Stimulated activated CD4-positive, alpha-beta T cell treated with anti-CD3 and anti-CD28 coated beads, Interleukin-2, amount 100 ng/mL, for 4 hours (primary cell): Measurements from ENCODE around the gene EHMT2.
"Not testable (repeated sequence)": the region's sequence is repeated elsewhere in the genome, so short reads cannot be mapped to it uniquely, and the experiment has no call there.

ENCODE experiments used
- DNase-seq: peaks from one replicate; pipeline ENCODE4 v3.0.0-alpha.2; 2020; ENCODE audit warnings: low read depth

EHMT2 gene

DNA sequence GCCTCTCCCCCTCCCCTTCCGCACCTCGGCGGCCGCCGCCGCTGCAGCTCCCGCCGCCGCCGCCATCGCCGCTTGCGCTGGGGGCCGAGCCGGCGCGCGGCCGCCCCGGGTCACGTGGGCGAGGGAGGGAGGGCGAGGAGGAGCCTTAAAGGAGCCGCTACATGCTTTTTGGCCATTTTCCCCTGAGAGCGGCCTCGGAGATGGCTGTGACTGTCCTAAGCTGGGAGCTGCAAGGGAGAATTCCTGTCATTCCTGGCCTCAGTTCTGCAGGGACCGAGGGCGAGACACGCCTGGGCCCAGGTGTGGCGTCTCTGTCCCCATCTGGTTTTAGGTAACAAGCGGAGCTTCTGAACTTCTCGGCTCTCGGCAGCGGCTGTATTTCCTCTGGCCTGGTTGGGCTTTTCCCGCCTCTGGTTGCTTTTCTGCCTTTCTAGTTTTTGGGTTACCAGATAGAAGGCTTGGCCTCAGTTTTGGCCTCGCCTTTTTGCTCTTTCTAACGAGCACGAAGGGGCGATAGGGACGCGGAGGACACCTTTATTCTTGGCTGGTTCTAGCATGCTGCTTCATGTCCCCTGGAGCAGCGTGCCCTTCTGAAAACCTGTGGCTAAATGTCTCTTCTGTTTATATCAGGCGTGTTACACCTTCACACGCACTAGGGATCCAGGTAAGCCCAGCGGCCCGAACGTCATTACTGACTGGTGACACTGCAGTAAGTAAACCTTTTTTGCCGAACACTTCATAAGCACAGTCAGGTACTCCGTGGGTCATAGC, at the start of gene EHMT2:
EHMT2 (minus strand) TSS at position 87 of the 771 bp plus-strand sequence; CDS start at position 66, 21 bp downstream.
- DNase-seq = peak; percentile 77

DNA sequence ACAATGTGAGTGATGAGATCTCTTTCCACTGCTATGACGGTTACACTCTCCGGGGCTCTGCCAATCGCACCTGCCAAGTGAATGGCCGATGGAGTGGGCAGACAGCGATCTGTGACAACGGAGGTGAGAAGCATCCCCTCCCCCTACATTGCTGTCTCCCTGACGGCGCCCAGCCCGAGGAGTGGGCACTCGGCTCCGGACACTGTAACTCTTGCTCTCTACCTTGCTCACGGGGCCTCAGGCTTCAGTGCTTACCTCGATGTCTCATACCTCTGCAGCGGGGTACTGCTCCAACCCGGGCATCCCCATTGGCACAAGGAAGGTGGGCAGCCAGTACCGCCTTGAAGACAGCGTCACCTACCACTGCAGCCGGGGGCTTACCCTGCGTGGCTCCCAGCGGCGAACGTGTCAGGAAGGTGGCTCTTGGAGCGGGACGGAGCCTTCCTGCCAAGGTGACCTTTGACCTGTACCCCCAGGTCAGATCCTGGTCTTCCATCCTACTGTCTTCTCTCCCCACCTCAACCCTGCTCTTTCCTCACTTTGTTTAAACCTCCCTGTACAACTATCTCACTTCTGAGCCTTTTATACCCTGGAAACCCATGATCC, 49.7 kb upstream of the EHMT2 start:
- no peak for DNase-seq

DNA sequence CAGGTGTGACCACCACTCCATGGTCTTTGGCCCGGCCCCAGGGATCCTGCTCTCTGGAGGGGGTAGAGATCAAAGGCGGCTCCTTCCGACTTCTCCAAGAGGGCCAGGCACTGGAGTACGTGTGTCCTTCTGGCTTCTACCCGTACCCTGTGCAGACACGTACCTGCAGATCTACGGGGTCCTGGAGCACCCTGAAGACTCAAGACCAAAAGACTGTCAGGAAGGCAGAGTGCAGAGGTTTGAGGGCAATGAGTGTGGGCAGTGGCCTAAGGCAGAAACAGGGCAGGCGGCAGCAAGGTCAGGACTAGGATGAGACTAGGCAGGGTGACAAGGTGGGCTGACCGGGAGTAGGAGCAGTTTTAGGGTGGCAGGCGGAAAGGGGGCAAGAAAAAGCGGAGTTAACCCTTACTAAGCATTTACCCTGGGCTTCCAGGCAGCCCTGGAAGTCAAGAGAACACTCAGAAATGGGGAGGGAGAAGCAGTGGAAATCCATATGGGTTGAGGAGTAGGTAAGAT, 48.9 kb upstream of the EHMT2 start:
- DNase-seq = no peak

DNA sequence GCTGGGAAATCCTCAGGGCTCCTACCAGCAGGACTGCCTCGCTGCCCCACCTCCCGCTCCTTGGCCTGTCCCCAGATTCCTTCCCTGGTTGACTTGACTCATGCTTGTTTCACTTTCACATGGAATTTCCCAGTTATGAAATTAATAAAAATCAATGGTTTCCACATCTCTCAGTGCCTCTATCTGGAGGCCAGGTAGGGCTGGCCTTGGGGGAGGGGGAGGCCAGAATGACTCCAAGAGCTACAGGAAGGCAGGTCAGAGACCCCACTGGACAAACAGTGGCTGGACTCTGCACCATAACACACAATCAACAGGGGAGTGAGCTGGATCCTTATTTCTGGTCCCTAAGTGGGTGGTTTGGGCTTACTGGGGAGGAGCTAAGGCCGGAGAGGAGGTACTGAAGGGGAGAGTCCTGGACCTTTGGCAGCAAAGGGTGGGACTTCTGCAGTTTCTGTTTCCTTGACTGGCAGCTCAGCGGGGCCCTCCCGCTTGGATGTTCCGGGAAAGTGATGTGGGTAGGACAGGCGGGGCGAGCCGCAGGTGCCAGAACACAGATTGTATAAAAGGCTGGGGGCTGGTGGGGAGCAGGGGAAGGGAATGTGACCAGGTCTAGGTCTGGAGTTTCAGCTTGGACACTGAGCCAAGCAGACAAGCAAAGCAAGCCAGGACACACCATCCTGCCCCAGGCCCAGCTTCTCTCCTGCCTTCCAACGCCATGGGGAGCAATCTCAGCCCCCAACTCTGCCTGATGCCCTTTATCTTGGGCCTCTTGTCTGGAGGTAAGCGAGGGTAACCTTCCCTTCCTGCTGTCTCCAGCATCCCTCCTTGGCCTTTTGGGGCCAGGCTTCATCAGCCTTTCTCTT, 48.2 kb upstream of the EHMT2 start, which contains the start of gene CFB:
CFB (plus strand) TSS at position 589 of the 863 bp plus-strand sequence; CDS start at position 716, 127 bp downstream.
- DNase-seq = no peak

DNA sequence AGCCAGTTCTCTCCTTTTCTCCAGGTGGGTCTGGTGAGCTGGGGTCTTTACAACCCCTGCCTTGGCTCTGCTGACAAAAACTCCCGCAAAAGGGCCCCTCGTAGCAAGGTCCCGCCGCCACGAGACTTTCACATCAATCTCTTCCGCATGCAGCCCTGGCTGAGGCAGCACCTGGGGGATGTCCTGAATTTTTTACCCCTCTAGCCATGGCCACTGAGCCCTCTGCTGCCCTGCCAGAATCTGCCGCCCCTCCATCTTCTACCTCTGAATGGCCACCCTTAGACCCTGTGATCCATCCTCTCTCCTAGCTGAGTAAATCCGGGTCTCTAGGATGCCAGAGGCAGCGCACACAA, 47.6 kb upstream of the EHMT2 start:
- DNase-seq = no peak

DNA sequence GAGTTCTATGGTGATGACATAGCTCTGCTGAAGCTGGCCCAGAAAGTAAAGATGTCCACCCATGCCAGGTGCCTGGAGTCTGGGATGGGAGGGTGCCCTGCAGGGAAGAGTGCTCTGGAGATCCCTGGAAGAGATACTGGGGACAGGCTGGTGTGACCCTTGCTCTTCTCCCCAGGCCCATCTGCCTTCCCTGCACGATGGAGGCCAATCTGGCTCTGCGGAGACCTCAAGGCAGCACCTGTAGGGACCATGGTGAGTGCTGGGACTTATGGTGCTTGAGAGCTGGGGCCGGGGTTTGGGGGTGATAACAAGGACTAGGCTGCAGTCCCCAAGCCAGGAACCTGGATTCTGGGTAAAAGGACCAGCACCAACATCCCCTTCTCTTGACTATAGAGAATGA, 46.2 kb upstream of the EHMT2 start:
- DNase-seq = no peak

DNA sequence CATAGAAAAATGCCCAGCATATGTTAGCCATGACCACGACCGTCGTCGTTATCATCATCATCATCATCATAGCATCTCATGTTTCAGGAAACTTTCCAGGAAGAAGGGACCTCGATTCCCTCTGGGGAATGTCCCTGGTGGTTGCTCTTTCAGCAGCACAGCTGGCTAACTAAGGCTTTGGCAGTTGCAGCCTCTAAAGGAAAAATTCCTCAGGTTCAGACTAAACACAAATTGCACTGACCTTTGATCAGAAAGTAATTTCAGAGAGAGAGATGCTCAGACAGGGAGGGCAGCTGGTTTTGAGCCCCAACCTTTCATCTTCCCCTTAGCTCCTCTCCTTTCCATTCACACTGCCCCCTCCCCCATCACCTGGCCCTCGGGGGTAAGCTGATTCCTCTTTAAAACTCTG, 42.8 kb upstream of the EHMT2 start:
- DNase-seq = no peak

DNA sequence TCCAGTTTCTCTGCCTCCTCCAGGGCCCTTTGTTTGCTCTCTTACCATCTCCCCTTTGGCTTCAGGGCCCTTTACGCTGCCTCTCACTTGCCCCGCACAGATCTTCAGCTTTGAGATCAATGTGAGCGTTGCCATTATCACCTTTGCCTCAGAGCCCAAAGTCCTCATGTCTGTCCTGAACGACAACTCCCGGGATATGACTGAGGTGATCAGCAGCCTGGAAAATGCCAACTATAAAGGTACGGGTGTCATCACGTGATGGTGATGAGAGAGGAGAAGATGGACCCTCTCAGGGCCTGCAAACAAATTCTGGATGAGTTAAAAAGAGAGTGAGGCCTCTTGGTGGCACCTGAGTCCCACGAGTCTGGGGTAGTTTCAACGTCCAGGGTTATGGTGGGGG, 38.3 kb upstream of the EHMT2 start:
- DNase-seq = no peak

DNA sequence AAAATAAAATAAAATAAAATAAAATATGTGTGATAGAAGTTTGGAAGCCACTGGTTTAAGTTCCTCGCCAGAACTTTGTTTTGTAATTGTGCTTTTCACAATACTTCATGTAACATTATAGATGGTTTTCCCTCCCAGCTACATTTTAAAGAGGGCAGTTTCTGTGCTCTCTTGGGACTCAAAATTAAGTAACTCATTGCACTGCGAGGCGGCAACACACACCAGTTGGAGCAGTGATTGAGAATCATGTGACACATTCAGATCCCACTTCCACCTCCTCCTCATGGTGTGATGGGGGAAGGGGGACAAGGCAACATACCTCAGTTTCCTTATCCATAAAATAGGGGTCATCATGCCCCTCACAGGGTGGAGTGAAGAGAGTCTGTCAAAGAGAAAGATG, 37.5 kb upstream of the EHMT2 start:
- DNase-seq = no peak

DNA sequence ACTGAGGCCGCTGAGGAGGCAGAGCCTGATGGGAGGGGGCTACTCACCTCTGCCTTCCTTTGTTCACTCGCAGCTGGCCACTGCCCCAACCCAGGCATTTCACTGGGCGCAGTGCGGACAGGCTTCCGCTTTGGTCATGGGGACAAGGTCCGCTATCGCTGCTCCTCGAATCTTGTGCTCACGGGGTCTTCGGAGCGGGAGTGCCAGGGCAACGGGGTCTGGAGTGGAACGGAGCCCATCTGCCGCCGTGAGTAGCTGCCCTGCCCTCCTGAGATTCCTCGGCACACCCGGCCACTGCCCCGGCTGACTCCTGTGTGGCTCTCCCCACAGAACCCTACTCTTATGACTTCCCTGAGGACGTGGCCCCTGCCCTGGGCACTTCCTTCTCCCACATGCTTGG, 36.0 kb upstream of the EHMT2 start:
- no peak for DNase-seq

DNA sequence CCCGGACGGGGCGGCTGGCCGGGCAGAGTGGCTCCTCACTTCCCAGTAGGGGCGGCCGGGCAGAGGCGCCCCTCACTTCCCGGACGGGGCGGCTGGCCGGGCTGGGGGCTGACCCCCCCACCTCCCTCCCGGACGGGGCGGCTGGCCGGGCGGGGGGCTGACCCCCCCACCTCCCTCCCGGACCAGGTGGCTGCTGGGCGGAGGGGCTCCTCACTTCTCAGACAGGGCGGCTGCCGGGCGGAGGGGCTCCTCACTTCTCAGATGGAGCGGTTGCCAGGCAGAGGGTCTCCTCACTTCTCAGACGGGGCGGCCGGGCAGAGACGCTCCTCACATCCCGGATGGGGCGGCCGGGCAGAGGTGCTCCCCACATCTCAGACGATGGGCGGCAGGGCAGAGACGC, 34.6 kb upstream of the EHMT2 start:
- not testable (repeated sequence) for DNase-seq

DNA sequence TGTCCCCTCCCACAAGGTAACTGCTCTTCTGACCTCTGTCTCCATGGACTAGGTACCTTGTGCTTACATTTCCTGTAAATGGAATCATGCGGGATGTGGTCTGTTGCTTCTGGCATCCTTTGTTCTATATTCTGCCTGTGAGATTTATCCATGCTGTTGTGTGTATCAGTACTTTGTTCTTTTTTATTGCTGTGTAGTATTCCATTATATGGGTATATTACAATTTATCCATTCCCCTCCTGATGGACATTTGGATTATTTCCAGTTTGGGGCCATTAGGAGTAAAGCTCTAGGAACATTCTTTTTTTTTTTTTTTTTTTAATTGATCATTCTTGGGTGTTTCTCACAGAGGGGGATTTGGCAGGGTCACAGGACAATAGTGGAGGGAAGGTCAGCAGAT, 33.5 kb upstream of the EHMT2 start:
- no peak for DNase-seq

DNA sequence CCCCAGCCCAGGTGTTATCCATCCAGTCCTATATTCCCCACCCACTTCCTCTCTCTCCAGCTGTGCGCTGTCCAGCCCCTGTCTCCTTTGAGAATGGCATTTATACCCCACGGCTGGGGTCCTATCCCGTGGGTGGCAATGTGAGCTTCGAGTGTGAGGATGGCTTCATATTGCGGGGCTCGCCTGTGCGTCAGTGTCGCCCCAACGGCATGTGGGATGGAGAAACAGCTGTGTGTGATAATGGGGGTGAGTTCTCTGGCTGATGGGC, 31.1 kb upstream of the EHMT2 start:
- DNase-seq = no peak

DNA sequence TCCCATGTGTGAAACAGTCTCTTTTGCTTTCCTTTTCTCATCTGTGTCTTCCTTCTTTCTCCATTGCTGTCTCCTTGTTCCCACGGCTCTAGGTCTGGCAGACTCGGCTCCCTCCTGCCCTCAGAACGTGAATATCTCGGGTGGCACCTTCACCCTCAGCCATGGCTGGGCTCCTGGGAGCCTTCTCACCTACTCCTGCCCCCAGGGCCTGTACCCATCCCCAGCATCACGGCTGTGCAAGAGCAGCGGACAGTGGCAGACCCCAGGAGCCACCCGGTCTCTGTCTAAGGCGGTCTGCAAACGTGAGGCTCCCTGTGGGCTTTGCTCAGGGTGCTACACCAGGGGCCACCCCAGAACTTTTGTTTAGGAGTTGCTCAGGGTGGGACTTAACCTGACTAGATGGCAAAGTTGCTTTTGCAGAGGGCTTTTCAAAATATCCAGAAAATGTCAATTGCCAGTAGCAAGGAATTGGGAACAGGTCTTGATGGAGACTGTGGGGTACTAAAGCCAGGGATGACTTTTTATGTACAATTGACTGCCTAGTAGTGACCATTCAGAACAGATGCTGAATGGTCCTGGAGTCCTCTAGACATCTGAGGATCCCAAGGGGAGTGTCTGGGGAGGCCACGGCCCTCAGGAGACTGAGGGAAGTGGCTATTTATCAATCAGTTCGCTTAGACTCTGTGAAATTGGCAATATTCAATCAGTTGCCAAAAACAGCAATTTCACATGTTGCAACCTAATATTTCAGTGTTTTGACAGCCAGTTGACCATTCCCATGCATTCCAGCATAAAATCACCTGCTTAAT, 30.6 kb upstream of the EHMT2 start:
- no peak for DNase-seq

DNA sequence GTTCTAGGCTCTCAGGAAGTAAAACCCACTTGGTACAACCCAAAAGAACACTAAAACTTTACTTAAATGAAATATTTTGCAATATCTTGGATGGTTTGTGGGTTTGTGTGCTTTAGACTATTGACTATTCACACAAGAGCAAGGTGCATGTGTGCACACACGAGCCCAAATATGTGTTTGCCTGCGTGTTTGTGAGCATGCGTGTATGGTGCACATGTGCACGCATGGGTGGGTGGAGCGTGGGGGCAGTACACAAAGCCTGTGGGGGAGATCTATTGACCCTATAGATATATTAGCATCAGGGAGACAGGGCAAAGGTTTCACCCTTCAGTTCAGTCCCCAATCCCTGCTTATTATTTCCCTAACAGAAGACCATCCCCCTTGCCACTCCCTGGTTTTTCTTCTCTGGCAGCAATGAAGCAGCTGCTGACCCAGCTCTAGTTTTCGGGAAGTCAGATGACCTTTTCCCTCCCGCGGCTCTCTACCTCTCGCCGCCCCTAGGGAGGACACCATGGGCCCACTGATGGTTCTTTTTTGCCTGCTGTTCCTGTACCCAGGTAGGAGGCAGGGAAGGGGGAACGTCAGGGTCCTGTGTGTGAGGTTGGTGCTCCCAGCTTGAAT, 29.9 kb upstream of the EHMT2 start, which contains the start of gene C2:
C2 (plus strand) TSS at position 476 of the 621 bp plus-strand sequence; CDS start at position 512, 36 bp downstream.
- DNase-seq = no peak

DNA sequence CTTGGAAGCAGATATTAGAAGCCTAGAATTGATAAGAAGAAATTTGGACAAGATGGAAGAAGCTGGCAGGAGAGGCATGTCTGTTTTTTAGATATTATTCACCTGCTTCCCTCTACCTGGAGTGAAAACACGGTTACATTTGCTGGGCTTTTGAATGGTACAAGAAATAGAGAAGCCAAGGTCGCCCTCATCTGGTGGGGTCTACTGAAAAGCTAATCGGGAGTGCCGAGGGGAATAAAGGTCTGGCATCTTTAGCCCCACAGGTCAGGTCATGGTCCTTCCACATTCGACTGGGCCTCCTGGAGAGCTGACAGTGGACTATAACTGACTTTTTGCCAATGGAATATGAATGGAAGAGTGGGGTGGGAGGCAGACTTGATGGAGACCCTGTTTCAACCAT, 25.4 kb upstream of the EHMT2 start:
- peak; percentile 10 for DNase-seq

DNA sequence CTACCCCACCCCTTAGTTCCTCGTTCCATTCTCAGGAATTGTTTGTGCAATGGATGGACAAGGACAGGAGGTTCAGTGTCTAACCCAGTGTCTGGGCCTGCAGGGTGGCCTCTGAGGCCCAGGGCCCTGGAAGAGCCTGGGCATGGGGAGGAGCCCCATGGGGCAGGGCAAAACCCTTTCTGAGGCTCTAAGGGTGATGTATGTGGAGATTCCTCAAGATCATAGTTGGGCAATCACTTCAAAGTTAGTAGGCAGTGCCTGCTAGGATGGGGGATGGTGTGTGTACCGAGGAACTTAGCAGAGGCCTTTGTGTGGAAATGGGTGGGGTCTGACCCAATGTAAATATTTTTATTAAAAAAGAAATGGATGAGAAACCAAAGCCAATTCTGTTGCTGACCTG, 23.3 kb upstream of the EHMT2 start:
- DNase-seq = no peak

DNA sequence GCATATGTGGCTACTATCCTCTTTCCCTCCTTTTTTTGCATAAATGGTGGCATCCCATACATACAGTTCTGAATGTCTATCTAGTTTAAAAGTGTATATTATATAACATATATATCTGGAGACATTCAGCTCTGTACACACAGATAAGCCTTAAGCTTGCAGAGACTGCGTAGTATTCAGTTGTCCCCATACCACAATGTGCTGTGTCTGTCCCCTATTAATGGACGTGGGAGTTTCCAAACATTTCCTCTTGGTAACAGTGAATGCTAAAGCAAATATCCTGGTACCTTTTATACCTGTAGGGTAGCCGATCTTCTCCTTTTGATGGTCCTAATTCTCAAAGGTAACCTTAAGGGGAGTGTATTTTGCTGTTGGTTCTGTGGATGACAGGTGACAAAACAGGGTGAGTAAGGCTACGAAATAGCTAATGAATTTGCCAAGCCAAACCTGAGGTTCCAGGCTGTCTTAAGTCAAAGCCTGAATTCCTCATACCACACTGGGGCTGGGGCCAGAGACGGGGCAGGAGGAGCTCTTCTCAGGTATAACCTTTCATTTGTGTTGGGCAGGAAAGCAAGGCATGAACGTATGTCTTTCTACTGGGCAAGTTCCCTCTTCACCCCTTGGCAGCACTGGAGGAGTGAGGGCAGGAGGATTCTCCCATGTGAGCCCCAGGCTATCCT, 22.3 kb upstream of the EHMT2 start:
- DNase-seq = no peak

DNA sequence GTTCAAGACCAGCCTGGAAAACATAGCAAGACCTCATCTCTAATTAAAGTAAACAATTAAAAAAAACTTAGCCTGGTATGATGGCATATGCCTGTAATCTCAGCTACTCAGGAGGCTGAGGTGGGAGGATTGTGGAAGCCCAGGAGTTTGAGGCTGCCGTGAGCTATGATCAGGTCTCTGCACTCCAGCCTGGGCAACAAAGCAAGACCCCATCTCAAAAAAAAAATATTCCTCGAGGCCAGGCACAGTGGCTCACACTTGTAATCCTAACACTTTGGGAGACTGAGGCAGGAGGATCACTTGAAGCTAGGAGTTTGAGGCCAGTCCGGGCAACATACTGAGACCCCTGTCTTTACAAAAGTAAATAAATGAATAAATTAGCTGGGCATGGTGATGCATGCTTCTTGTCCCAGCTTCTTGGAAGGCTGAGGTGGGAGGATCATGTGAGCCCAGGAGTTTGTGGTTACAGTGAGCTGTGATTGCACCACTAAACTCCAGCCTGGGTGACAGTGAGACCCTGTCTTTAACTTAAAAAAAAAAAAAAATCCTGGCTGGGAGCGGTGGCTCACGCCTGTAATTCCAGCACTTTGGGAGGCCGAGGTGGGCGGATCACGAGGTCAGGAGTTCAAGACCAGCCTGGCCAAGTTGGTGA, 20.7 kb upstream of the EHMT2 start:
- no peak for DNase-seq

DNA sequence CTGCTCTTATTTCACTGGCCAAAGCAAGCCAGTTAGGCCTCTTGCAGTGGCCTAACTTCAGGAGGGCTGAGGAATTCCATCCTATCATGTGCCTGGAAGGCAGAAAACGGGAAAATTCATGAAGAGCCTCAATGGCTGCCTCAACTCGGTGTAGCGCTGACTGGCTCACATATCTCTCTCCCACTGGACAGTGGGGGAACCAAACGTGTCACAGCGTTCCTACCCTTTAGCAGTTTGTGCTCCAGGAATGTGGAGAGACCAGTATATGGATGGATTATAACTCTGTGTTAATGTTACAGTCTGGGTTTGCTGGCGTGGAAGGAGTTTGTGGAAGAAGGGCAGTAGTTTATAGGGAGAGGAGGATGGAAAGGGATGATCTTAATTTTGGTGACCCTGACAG, 18.3 kb upstream of the EHMT2 start:
- no peak for DNase-seq
